Brain microvascular endothelial cell (primary cell): ENCODE data around the gene FGGY.
A peak's percentile ranks its signal among the peaks of the same experiment; 100 is the strongest.

Experiments
- DNase-seq: peaks from one replicate; pipeline ENCODE4 v3.0.0-alpha.2; 2020
- H3K27ac ChIP-seq: fragments of 250-450 bp; sonication (Bioruptor Pico); 2 replicates; pipeline ENCODE4 v1.5.1; 2020; ENCODE audit warnings: mild to moderate bottlenecking, moderate library complexity
- H3K27me3 ChIP-seq: fragments of 250-450 bp; sonication (Bioruptor Pico); replicated peaks from 2 replicates; pipeline ENCODE4 v1.5.1; 2020; ENCODE audit warnings: mild to moderate bottlenecking
- H3K36me3 ChIP-seq: fragments of 250-450 bp; sonication (Bioruptor Pico); replicated peaks from 2 replicates; pipeline ENCODE4 v1.5.1; 2020; ENCODE audit warnings: mild to moderate bottlenecking
- H3K4me3 ChIP-seq: 2 replicates; pipeline ENCODE4 v1.5.1; 2011; ENCODE audit warnings: low read depth, mild to moderate bottlenecking, control low read depth, low read length, moderate library complexity
- in situ Hi-C: cut with HindIII; loops from 2 replicates; pipeline ENCODE4 v1.10.0; 2017; ENCODE audit warnings: low sequenced_read_pairs, low pct_ligation_motif_present
- TF ChIP-seq, protein P1 (sequence below): IDR thresholded peaks from 2 replicates; pipeline ENCODE4 v1.5.1; 2011; ENCODE audit warnings: low read depth, mild to moderate bottlenecking, moderate library complexity, low read length, control low read depth, inconsistent platforms; ENCODE audit errors: missing control alignments

The FGGY gene

DNA sequence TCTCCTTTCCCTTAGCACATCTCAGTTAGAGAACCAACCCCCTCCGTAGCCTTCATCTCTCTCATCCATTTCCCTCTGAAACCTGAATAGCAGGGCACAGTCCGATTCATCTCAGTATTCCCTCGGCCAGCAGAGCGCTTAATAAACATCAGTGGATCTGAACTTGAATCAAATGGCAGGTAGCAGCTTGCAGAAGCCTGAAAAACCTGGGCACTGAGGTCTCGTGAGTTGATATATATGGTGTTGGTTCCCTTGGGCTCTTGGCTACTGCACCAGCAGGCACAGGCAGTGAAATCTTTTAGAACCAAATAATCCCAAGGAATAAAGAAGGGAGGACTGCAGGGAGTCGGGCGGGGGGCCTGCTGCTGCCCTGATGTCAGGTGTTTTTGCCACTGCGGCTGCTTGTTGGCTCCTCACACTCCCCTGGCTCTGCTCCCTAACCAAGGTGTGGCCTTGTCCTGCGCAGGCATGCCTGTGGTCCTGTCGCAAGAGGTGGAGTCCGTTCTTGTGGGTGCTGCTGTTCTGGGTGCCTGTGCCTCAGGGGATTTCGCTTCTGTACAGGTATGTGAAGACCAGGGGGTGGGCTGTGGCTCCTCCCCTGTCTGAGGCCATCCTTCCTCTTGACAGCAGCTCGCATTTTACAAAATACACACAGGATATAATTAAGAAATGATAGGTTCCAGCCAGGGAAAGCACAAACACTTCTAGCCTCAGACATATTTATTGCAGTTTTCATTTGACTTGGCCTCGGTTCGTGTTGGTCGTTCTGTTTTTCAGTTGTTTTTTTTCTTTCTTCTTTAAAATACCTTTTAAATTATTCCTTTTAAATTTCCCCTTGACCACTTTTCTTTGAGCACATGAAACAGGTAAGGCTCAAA lies 376.9 kb downstream of the FGGY start:
- Histone ChIP-seq H3K4me3 (no peak overlapping the region), H3K27me3 (no peaks in the 10 kb centered on the region), H3K36me3 (no peaks in the 10 kb centered on the region), H3K27ac (no peak overlapping the region)
- TF ChIP-seq, protein P1, sequence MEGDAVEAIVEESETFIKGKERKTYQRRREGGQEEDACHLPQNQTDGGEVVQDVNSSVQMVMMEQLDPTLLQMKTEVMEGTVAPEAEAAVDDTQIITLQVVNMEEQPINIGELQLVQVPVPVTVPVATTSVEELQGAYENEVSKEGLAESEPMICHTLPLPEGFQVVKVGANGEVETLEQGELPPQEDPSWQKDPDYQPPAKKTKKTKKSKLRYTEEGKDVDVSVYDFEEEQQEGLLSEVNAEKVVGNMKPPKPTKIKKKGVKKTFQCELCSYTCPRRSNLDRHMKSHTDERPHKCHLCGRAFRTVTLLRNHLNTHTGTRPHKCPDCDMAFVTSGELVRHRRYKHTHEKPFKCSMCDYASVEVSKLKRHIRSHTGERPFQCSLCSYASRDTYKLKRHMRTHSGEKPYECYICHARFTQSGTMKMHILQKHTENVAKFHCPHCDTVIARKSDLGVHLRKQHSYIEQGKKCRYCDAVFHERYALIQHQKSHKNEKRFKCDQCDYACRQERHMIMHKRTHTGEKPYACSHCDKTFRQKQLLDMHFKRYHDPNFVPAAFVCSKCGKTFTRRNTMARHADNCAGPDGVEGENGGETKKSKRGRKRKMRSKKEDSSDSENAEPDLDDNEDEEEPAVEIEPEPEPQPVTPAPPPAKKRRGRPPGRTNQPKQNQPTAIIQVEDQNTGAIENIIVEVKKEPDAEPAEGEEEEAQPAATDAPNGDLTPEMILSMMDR = no peak
- DNase-seq = no peak
- in situ Hi-C loops = no loop called here

DNA sequence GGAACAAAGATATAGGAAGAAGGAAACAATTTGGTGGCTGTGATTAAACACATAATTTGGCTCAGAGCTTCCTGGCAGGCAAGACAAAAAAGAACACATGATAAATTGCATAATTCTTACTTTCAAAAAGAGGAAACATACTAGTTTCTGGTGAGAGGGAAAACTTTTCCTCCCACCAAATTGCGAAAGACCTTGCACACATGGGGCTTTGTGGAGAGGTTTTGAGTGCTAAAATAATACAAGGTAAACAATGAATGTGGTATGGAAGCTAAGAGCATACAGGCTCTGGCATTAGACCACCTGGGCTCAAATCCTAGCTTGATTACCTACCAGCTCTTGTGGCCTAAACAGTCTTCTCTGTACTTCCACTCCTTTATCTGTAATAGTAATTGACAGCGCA lies 377.7 kb downstream of the FGGY start:
- TF ChIP-seq, protein P1 = no peak
- Histone ChIP-seq H3K36me3 (no peaks in the 10 kb centered on the region), H3K4me3 (no peak overlapping the region), H3K27ac (no peak overlapping the region), H3K27me3 (no peaks in the 10 kb centered on the region)
- in situ Hi-C loops = no loop called here
- no peak for DNase-seq

DNA sequence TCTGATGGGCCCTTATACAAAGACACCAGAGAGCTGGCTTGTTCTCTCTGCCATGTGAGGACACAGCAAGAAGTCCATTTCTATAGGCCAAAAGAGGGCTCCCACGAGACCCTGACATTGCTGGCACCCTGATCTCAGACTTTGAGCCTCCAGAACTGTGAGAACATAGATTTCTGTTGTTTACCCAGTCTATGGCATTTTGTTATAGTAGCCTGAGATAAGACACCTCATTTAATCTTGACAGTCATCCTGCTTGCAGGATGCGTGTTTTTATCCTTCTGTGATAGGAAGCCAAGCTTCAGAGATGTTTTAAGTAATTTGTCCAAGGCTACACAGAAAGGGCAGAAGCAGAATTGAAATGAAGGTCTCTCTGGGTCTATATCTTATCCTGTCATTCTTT lies 379.0 kb downstream of the FGGY start:
- DNase-seq = no peak
- Histone ChIP-seq H3K27me3 (no peaks in the 10 kb centered on the region), H3K27ac (peak overlapping the region; percentile 27), H3K36me3 (no peaks in the 10 kb centered on the region), H3K4me3 (no peak overlapping the region)
- TF ChIP-seq, protein P1 = no peak
- in situ Hi-C loops = loop anchor here (25.0 kb wide), 1 partner anchor 914 kb away; no protein-coding TSS in a partner anchor

DNA sequence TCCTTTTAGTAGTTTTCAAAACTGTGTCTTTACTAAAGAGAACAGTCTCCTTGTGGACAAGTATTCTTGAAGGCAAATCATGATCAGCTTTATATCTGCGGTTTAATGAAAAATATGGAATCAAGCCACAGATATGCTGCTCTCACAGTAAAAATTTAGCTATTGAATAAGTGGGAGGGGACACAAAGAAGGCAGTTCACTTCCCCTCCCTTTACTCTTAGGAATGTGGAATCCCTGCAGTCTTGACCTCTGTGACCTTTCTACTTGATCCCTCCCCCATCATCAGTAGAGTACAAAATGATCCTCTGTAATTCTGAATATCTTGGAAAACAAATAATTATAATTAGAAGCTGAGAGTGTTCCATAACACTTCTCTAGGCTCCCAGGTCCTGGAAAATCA lies 381.1 kb downstream of the FGGY start:
- TF ChIP-seq, protein P1 = no peak
- Histone ChIP-seq H3K36me3 (no peaks in the 10 kb centered on the region), H3K27me3 (no peaks in the 10 kb centered on the region), H3K4me3 (no peak overlapping the region), H3K27ac (peak overlapping the region; percentile 84)
- peak; percentile 46 for DNase-seq
- in situ Hi-C loops = loop anchor here (25.0 kb wide), 1 partner anchor 916 kb away; no protein-coding TSS in a partner anchor

DNA sequence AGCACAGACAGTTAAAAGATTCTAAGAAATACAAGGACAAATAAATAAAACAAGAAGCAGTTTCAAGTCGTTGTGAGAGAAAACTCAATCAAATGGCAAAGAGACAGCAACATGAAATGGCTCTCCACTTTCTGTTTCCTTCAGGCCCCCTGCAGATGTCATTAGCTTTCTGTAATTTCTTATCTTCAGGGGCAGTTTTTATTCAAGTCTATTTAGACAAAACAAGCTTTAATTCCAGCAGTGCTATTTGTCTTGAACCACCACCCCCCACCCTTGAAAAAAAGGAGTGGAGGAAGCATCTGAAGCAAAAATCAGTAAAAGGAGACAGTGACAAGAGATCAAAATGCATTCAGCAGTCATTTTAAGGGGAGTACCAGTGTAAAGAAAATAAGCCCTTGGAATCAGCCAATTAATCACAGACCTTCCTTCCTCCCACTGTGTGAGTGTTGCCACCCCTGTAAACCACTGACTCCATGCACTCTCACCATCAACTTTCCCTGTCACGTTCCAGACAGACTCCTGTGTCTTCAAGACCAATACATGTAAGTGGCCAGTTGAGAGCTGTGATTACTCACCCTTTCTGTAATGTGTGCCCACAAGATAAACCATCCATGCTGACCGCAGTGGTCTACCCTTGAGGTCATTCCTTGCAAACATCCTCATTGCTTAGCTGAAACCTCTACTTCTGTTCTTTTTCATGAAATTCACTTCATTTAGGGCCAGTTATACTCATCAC lies 381.8 kb downstream of the FGGY start:
- Histone ChIP-seq H3K36me3 (no peaks in the 10 kb centered on the region), H3K27me3 (no peaks in the 10 kb centered on the region), H3K4me3 (no peak overlapping the region), H3K27ac (peak overlapping the region; percentile 84)
- peak; percentile 99 for DNase-seq
- TF ChIP-seq, protein P1 = no peak
- in situ Hi-C loops = loop anchor here (25.0 kb wide), 1 partner anchor 916 kb away; no protein-coding TSS in a partner anchor
